Uterus (tissue), 4 donors: Measurements from ENCODE around the gene NT5C2. TPM values are rescaled to one million over a fixed set of nuclear protein-coding genes. Genes with fewer than 3 reads are reported as not detected.

ENCODE experiments used
- DNase-seq, 2 donors: peaks; one replicate each; pipeline ENCODE4 v3.0.0-alpha.2; 2019 to 2020
- H3K27ac ChIP-seq, 2 donors: fragments of 200-600 bp; sonication (generic); 1 replicate in 1 of 2; 2 replicates in 1 of 2; pipeline ENCODE4 v1.5.1; 2016 to 2018
- H3K27me3 ChIP-seq, 2 donors: fragments of 200-600 bp; sonication (generic); one replicate each; pipeline ENCODE4 v1.5.1; 2018 to 2019; ENCODE audit warnings: control low read depth in 1 of 2
- H3K36me3 ChIP-seq, 2 donors: fragments of 200-600 bp; sonication (generic); one replicate each; pipeline ENCODE4 v1.5.1; 2019; ENCODE audit warnings: control low read depth in 1 of 2
- H3K4me1 ChIP-seq, 2 donors: fragments of 200-600 bp; sonication (generic); one replicate each; pipeline ENCODE4 v1.5.1; 2018 to 2019; ENCODE audit warnings: control low read depth in 1 of 2
- H3K4me3 ChIP-seq, 2 donors: fragments of 200-600 bp; sonication (generic); 1 replicate in 1 of 2; 2 replicates in 1 of 2; pipeline ENCODE4 v1.5.1; 2018 to 2019; ENCODE audit warnings: mild to moderate bottlenecking in 1 of 2
- H3K9me3 ChIP-seq, 2 donors: fragments of 200-600 bp; sonication (generic); one replicate each; pipeline ENCODE4 v1.5.1; 2019; ENCODE audit warnings: control low read depth in 1 of 2
- CTCF ChIP-seq, 4 experiments: fragments of 200-600 bp in 2 of 4; fragments of 450-650 bp in 2 of 4; sonication (generic) in 2 of 4; IDR thresholded peaks; one replicate each; pipeline ENCODE4 v1.5.1; 2016 to 2019; ENCODE audit warnings: antibody characterized with exemption in 4 of 4, mild to moderate bottlenecking in 2 of 4, moderate library complexity in 1 of 4
- POLR2A ChIP-seq, 2 donors: fragments of 450-650 bp; IDR thresholded peaks; one replicate each; pipeline ENCODE4 v1.6.1; 2016; ENCODE audit warnings: antibody characterized with exemption in 2 of 2, mild to moderate bottlenecking in 1 of 2, moderate library complexity in 1 of 2
- intact Hi-C: fragments of 100-400 bp; cut with DNase I; formaldehyde crosslinking; loops from one replicate; pipeline ENCODE4 v1.15.1; 2023; ENCODE audit warnings: low total_unique reads
- total RNA-seq, 4 donors: library from RNA; depleted of rRNA in 3 of 4; stranded (reverse); fragments of >200 nt in 3 of 4; gene quantifications; one replicate each; pipeline versions ENCODE4 v1.1.0 to v1.2.4, GENCODE V29; 2014 to 2023
- donor health status: DM: yes; HTN: yes; CAD: no.

NT5C2 gene
- total RNA-seq, 4 donors from 2014 or later = 12.3 to 134 (median 99.4) TPM

GRCh38 chr10:103154521-103155299 is 38.4 kb downstream of the NT5C2 start:
- intact Hi-C loops = no loop called here
- Histone ChIP-seq H3K4me1 (no peaks in the 10 kb centered on the region), H3K9me3 (no peaks in the 10 kb centered on the region), H3K27me3 (no peaks in the 10 kb centered on the region), H3K4me3 (no peak overlapping the region), H3K27ac (peak overlapping the region; percentile 75 to 88), H3K36me3 (no peaks in the 10 kb centered on the region)
- TF ChIP-seq CTCF (IDR thresholded peaks at IDR 0.05) = no peak
- TF ChIP-seq POLR2A (IDR thresholded peaks at IDR 0.05) = no peak
- no peak for DNase-seq

GRCh38 chr10:103153302-103154197 is 39.5 kb downstream of the NT5C2 start:
- intact Hi-C loops = no loop called here
- H3K4me1 ChIP-seq = no peaks in the 10 kb centered on the region
- no peaks in the 10 kb centered on the region for H3K27me3 ChIP-seq

GRCh38 chr10:103149991-103150622 is 43.0 kb downstream of the NT5C2 start:
- DNase-seq = no peak
- H3K27ac ChIP-seq = no peak overlapping the region
- H3K36me3 ChIP-seq = no peaks in the 10 kb centered on the region
- TF ChIP-seq POLR2A (IDR thresholded peaks at IDR 0.05) = no peak
- no peak for TF ChIP-seq CTCF (IDR thresholded peaks at IDR 0.05)
- H3K27me3 ChIP-seq = no peaks in the 10 kb centered on the region
- intact Hi-C loops = no loop called here
- no peaks in the 10 kb centered on the region for H3K9me3 ChIP-seq
- peaks cover 0 to 10% of the 10 kb centered on the region in 2 donors for H3K4me1 ChIP-seq
- no peak overlapping the region for H3K4me3 ChIP-seq

More at GRCh38 chr10:103153302-103154197, 39.5 kb downstream of the NT5C2 start:
- no peak for TF ChIP-seq CTCF (IDR thresholded peaks at IDR 0.05)
- TF ChIP-seq POLR2A (IDR thresholded peaks at IDR 0.05) = no peak
- H3K36me3 ChIP-seq = no peaks in the 10 kb centered on the region
- H3K27ac ChIP-seq = peak overlapping the region; percentile 75 to 88
- peak overlapping the region in 1 of 2 donors; percentile 17 for H3K4me3 ChIP-seq
- peak; percentile 25 to 40 for DNase-seq
- no peaks in the 10 kb centered on the region for H3K9me3 ChIP-seq

- H3K27ac ChIP-seq = no peak overlapping the region
- no peak for DNase-seq
- intact Hi-C loops = no loop called here
- no peaks in the 10 kb centered on the region for H3K9me3 ChIP-seq
- H3K27me3 ChIP-seq = no peaks in the 10 kb centered on the region
- H3K36me3 ChIP-seq = no peaks in the 10 kb centered on the region
- H3K4me1 ChIP-seq = peaks cover 0 to 10% of the 10 kb centered on the region in 2 donors
- TF ChIP-seq CTCF (IDR thresholded peaks at IDR 0.05) = no peak
- no peak for TF ChIP-seq POLR2A (IDR thresholded peaks at IDR 0.05)
- H3K4me3 ChIP-seq = no peak overlapping the region
Measured at GRCh38 chr10:103147645-103148044, 45.4 kb downstream of the NT5C2 start.
